ENCODE measurements around the gene TMEM165.
"Not testable (repeated sequence)": the region's sequence is repeated elsewhere in the genome, so short reads cannot be mapped to it uniquely, and the experiment has no call there.

TMEM165 gene

GRCh38 chr4:55359397-55359916, 36.3 kb upstream of the TMEM165 start:
- Histone ChIP-seq H3K9me3 (ENCODE audit: control insufficient read depth, insufficient read depth, low read depth, low read length) (no peaks in the 10 kb centered on the region), H3K4me3 (ENCODE audit: low read depth, low read length) (no peak overlapping the region), H3K36me3 (ENCODE audit: control insufficient read depth in 2 of 2, insufficient read depth in 1 of 2, low read length in 2 of 2) (peaks cover 6 to 8% of the 10 kb centered on the region in 2 experiments; a peak in 2 of 3 replicates), H3K4me1 (ENCODE audit: control insufficient read depth, insufficient read depth, low read length) (no peaks in the 10 kb centered on the region), H3K27ac (ENCODE audit: extremely low read depth, low read depth, low read length) (no peak overlapping the region)
- CTCF ChIA-PET = interaction anchor here (0.6 kb wide), 1 partner anchor 1041 kb away, joined by 3 read pairs; no protein-coding TSS in a partner anchor
- no peak for TF ChIP-seq ZNF624 (tag by site-specific recombination; IDR thresholded peaks at IDR 0.05)
- TF ChIP-seq ZNF530 (tag by site-specific recombination; IDR thresholded peaks at IDR 0.05; ENCODE audit: low read depth) = no peak
- no peak for TF ChIP-seq ZNF121 (tag by site-specific recombination; IDR thresholded peaks at IDR 0.05)
- TF ChIP-seq ZNF341 (tag by site-specific recombination; IDR thresholded peaks at IDR 0.05; ENCODE audit: low read depth) = no peak
- TF ChIP-seq HIC1 (tag by site-specific recombination; IDR thresholded peaks at IDR 0.05) = no peak
- no peak for TF ChIP-seq ZNF639 (tag by site-specific recombination; IDR thresholded peaks at IDR 0.05)
- TF ChIP-seq PRDM2 (tag by site-specific recombination; IDR thresholded peaks at IDR 0.05; ENCODE audit: borderline replicate concordance) = no peak
- no peak for TF ChIP-seq ZNF140 (tag by site-specific recombination; IDR thresholded peaks at IDR 0.05)
- no peak for TF ChIP-seq ZNF830 (tag by site-specific recombination; IDR thresholded peaks at IDR 0.05; ENCODE audit: low read depth)
- TF ChIP-seq ZNF837 (tag by site-specific recombination; IDR thresholded peaks at IDR 0.05) = no peak
- TF ChIP-seq ZNF792 (tag by site-specific recombination; IDR thresholded peaks at IDR 0.05) = no peak
- no peak for TF ChIP-seq BCL11A (tag by site-specific recombination; IDR thresholded peaks at IDR 0.05; ENCODE audit: low read depth)
- TF ChIP-seq ZNF791 (tag by site-specific recombination; IDR thresholded peaks at IDR 0.05) = no peak
- no peak for TF ChIP-seq PRDM1 (tag by site-specific recombination; IDR thresholded peaks at IDR 0.05)
- no peak for TF ChIP-seq ZNF221 (tag by site-specific recombination; IDR thresholded peaks at IDR 0.05; ENCODE audit: borderline replicate concordance)
- no peak for TF ChIP-seq ZBTB7A (tag by site-specific recombination; IDR thresholded peaks at IDR 0.05; ENCODE audit: low read depth)
- POLR2A ChIA-PET = no interaction called here

- H3K4me3 ChIP-seq (ENCODE audit: low read depth, low read length); H3K4me1 ChIP-seq (ENCODE audit: control insufficient read depth, insufficient read depth, low read length); H3K9me3 ChIP-seq (ENCODE audit: control insufficient read depth, insufficient read depth, low read depth, low read length); H3K27ac ChIP-seq (ENCODE audit: extremely low read depth, low read depth, low read length): not testable (repeated sequence)
- peaks cover 6 to 24% of the 10 kb centered on the region in 2 experiments; a peak in 2 of 3 replicates for H3K36me3 ChIP-seq (ENCODE audit: control insufficient read depth in 2 of 2, insufficient read depth in 1 of 2, low read length in 2 of 2)
- ChIA-PET POLR2A (interaction anchor here (0.6 kb wide), 1 partner anchor 46 kb away, joined by 3 read pairs; no protein-coding TSS in a partner anchor), CTCF (interaction anchor here (0.7 to 0.9 kb wide), 2 partner anchors 10 to 502 kb away, joined by 3 to 5 read pairs; no protein-coding TSS in a partner anchor)
- TF ChIP-seq EGR2 (tag by site-specific recombination; IDR thresholded peaks at IDR 0.05; ENCODE audit: low read depth) = 0 out of 2 replicates have a peak, but pooled peaks have one; percentile 16
These were observed 32.8 kb upstream of the TMEM165 start for GRCh38 chr4:55362938-55363337.

Measured in HEK293 (cell line).